Tibial nerve (tissue), 4 donors: ENCODE results near the gene ASTN2. TPM values are rescaled to one million over a fixed set of nuclear protein-coding genes. Genes with fewer than 3 reads are reported as not detected.

Experiments
- DNase-seq, 2 donors: peaks; one replicate each; pipeline ENCODE4 v3.0.0-alpha.2; 2019; ENCODE audit warnings: low spot score in 2 of 2
- H3K27ac ChIP-seq, 4 donors: fragments of 200-600 bp; sonication (generic) in 3 of 4; one replicate each; pipeline ENCODE4 v1.5.1; 2017 to 2019; ENCODE audit warnings: mild to moderate bottlenecking in 1 of 4
- H3K27me3 ChIP-seq, 2 donors: fragments of 200-600 bp; sonication (generic) in 1 of 2; one replicate each; pipeline versions ENCODE4 v1.5.1 to v1.6.0; 2017 to 2019
- H3K36me3 ChIP-seq, 3 donors: fragments of 200-600 bp; sonication (generic); one replicate each; pipeline ENCODE4 v1.5.1; 2018 to 2019
- H3K4me1 ChIP-seq, 4 donors: fragments of 200-600 bp; sonication (generic) in 3 of 4; one replicate each; pipeline ENCODE4 v1.5.1; 2017 to 2019
- H3K4me3 ChIP-seq, 4 donors: fragments of 200-600 bp; sonication (generic) in 3 of 4; one replicate each; pipeline ENCODE4 v1.5.1; 2017 to 2019; ENCODE audit warnings: mild to moderate bottlenecking in 1 of 4, moderate library complexity in 1 of 4
- H3K9me3 ChIP-seq, 4 donors: fragments of 200-600 bp; sonication (generic) in 3 of 4; one replicate each; pipeline ENCODE4 v1.5.1; 2017 to 2019
- EP300 ChIP-seq, 2 donors: sonication (generic); formaldehyde crosslinking; IDR thresholded peaks; one replicate each; pipeline ENCODE4 v1.6.1; 2017; ENCODE audit warnings: antibody characterized with exemption in 2 of 2, mild to moderate bottlenecking in 1 of 2
- POLR2A ChIP-seq, 2 donors: fragments of 450-650 bp; IDR thresholded peaks; one replicate each; pipeline ENCODE4 v1.6.1; 2017; ENCODE audit warnings: antibody characterized with exemption in 2 of 2, mild to moderate bottlenecking in 2 of 2, moderate library complexity in 2 of 2
- WGBS, 2 donors: methylation state at CpG; one replicate each; pipeline ENCODE4 v1.1.5; 2018; 5-methylcytosine and 5-hydroxymethylcytosine counted together
- total RNA-seq, 4 donors: library from RNA; depleted of rRNA; stranded (reverse); fragments of >200 nt; gene quantifications; one replicate each; pipeline ENCODE4 v1.1.0, GENCODE V29; 2016
- TF ChIP-seq, protein P1 (sequence below), 5 experiments: fragments of 200-600 bp in 3 of 5; fragments of 450-650 bp in 2 of 5; sonication (generic) in 3 of 5; IDR thresholded peaks; one replicate each; pipeline ENCODE4 v1.5.1; 2016 to 2019; ENCODE audit warnings: antibody characterized with exemption in 5 of 5, mild to moderate bottlenecking in 3 of 5, moderate library complexity in 2 of 5

The ASTN2 gene
- total RNA-seq, 4 donors from 2014 or later, result 9.0 to 14.9 (median 12.3) TPM

DNA sequence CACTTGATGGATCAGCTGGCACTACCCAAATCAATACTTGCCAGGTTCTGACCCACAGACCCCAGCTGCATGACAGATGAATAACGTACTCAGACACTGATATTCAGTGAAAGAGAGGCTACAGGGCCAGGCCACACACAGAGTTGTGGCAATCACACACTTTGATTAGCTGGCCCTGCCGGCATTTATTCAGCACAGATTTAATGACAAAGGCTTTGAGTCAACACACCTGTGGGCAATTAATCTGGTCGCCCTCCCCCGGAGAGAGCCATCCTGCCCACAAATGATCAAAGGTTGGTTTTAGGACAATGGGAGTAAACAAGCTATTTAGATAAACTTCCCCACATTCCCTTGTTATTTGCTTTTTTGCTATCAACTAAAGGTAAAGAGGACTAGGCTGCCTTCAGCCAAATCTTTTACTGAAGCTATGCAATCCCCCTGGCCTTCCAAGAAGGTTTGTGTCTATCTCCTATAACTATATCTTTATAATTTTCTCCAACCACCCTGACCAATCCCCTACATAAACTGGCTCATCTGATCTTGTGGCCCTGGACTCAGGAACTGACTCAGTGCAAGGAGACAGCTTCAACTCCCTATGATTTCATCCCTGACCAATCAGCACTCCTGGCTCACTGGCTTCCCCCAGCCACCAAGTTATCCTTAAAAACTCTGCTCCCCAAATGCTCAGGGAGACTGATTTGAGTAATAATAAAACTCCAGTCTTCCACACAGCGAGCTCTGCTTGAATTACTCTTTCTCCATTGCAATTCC lies 740.5 kb downstream of the ASTN2 start:
- Histone ChIP-seq H3K4me1 (no peaks in the 10 kb centered on the region), H3K4me3 (no peak overlapping the region), H3K27ac (no peak overlapping the region), H3K36me3 (peaks cover 0 to 13% (median 0%) of the 10 kb centered on the region in 3 donors), H3K9me3 (peaks cover 0 to 14% (median 0%) of the 10 kb centered on the region in 4 donors), H3K27me3 (no peaks in the 10 kb centered on the region)
- WGBS, 2 donors, result 84 to 91% methylated on average over 5 of the region's 5 CpGs
- TF ChIP-seq, protein P1, sequence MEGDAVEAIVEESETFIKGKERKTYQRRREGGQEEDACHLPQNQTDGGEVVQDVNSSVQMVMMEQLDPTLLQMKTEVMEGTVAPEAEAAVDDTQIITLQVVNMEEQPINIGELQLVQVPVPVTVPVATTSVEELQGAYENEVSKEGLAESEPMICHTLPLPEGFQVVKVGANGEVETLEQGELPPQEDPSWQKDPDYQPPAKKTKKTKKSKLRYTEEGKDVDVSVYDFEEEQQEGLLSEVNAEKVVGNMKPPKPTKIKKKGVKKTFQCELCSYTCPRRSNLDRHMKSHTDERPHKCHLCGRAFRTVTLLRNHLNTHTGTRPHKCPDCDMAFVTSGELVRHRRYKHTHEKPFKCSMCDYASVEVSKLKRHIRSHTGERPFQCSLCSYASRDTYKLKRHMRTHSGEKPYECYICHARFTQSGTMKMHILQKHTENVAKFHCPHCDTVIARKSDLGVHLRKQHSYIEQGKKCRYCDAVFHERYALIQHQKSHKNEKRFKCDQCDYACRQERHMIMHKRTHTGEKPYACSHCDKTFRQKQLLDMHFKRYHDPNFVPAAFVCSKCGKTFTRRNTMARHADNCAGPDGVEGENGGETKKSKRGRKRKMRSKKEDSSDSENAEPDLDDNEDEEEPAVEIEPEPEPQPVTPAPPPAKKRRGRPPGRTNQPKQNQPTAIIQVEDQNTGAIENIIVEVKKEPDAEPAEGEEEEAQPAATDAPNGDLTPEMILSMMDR (IDR thresholded peaks at IDR 0.05), result no peak
- no peak for TF ChIP-seq EP300 (IDR thresholded peaks at IDR 0.05)
- TF ChIP-seq POLR2A (IDR thresholded peaks at IDR 0.05), result no peak
- DNase-seq, result no peak

DNA sequence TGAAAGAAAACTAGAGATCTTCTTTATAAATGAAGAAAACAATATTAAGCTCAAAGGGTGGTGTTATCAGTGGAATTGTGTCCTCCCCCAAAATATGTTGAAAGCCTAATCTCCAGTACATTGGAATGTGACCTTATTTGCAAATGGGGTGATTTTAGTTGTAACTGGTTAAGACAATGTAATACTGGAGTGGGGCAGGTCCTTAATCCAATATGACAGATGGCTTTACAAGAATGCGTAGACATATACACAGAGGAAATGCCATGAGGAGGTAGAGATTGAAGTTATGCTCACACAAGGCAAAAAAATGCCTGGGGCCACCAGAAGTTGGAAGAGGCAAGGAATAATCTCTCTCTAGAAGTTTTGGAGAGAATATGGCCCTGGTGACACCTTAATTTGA lies 741.5 kb downstream of the ASTN2 start:
- 42 to 87% methylated on average over 1 of the region's 1 CpG for WGBS, 2 donors

DNA sequence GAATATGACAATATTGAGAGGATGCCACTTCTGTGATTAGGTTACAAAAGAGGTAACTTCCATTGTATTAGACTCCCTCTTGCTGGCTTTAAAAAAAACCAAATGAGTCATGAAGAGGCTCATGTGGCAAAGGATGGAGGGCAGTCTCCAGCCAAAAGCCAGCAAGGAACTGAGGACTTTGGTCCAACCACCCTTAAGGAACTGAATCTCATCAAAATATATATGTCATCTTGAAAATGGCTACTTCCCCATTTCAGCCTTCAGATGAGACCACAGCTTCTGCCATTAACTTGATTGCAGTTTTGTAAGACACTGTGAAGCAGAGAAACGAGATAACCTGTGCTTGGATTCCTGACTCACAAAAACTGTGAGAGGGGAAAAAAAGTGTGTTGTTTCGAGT lies 743.3 kb downstream of the ASTN2 start:
- WGBS, 2 donors, result 81% methylated on average over 2 of the region's 2 CpGs
- DNase-seq, result no peak

More for the DNA sequence above, 741.5 kb downstream of the ASTN2 start:
- H3K4me1 ChIP-seq, result no peaks in the 10 kb centered on the region
- TF ChIP-seq, protein P1 (IDR thresholded peaks at IDR 0.05), result no peak
- TF ChIP-seq EP300 (IDR thresholded peaks at IDR 0.05), result no peak
- no peak for TF ChIP-seq POLR2A (IDR thresholded peaks at IDR 0.05)
- no peak overlapping the region for H3K27ac ChIP-seq
- H3K27me3 ChIP-seq, result no peaks in the 10 kb centered on the region
- H3K9me3 ChIP-seq, result peaks cover 0 to 14% (median 0%) of the 10 kb centered on the region in 4 donors
- H3K36me3 ChIP-seq, result peaks cover 0 to 13% (median 0%) of the 10 kb centered on the region in 3 donors
- no peak overlapping the region for H3K4me3 ChIP-seq
- DNase-seq, result no peak

DNA sequence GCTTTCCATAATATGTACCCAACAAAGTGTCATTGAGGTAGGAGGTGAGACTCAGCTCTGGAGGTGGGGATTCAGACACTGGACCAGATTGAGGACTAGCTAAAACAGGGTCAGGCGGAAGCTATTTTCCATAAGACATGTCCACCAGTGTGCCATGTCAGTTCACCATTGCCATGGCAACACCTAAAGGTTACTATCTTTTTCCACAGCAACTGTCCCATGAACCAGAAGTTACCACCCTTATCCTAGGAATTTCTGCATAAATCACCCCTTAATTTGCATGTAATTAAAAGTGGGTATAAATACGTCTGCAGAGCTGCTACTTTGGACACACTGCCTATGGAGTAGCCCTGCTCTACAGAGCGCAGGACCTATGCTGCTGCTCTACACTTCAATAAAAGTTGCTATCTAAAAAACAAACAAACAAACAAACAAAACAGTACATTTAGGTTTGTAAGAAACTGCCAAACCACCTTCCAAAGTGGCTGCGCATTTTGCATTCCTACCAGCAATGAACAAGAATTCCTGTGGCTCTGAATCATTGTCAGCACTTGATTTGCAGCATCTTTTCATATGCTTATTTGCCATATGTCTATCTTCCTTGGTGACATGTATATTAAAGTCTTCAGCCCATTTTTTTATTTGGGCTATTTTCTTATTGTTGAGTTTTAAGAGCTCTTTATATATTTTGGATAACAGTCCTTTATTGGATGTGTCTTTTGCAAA lies 745.7 kb downstream of the ASTN2 start:
- peaks cover 0 to 17% (median 0%) of the 10 kb centered on the region in 4 donors for H3K4me1 ChIP-seq
- 87 to 92% methylated on average over 4 of the region's 4 CpGs for WGBS, 2 donors
- DNase-seq, result no peak
- H3K27ac ChIP-seq, result no peak overlapping the region
- H3K36me3 ChIP-seq, result peaks cover 0 to 8% (median 0%) of the 10 kb centered on the region in 3 donors
- TF ChIP-seq POLR2A (IDR thresholded peaks at IDR 0.05) (no peak), EP300 (IDR thresholded peaks at IDR 0.05) (no peak)
- TF ChIP-seq, protein P1 (IDR thresholded peaks at IDR 0.05), result no peak
- no peak overlapping the region for H3K4me3 ChIP-seq
- no peaks in the 10 kb centered on the region for H3K27me3 ChIP-seq
- H3K9me3 ChIP-seq, result peaks cover 0 to 14% (median 0%) of the 10 kb centered on the region in 4 donors

More for the DNA sequence above, 743.3 kb downstream of the ASTN2 start:
- Histone ChIP-seq H3K27me3 (no peaks in the 10 kb centered on the region), H3K36me3 (peaks cover 0 to 13% (median 0%) of the 10 kb centered on the region in 3 donors), H3K27ac (no peak overlapping the region), H3K4me3 (no peak overlapping the region), H3K4me1 (no peaks in the 10 kb centered on the region), H3K9me3 (peaks cover 0 to 14% (median 0%) of the 10 kb centered on the region in 4 donors)
- TF ChIP-seq POLR2A (IDR thresholded peaks at IDR 0.05) (no peak), EP300 (IDR thresholded peaks at IDR 0.05) (no peak)
- TF ChIP-seq, protein P1 (IDR thresholded peaks at IDR 0.05), result no peak

DNA sequence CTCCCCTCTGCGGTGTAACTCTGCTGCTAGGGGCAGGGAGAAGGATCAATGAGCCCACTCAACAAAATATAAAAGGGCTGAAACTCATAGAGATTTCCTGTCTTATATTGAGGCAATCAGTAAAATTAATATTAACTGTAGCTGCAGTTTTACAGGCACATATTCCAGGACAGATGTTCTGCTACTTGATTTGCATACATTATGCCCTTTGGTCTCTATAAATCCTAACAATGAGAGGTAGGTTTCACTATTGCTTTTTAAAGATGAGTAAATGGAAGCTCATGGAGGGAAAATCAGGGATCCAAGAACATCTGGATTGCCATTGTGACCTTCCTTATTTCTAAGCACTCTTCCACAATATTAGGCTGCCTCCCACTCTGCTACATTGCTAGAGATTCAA lies 751.3 kb downstream of the ASTN2 start:
- TF ChIP-seq POLR2A (IDR thresholded peaks at IDR 0.05) (no peak), EP300 (IDR thresholded peaks at IDR 0.05) (no peak)
- TF ChIP-seq, protein P1 (IDR thresholded peaks at IDR 0.05), result no peak
- Histone ChIP-seq H3K27ac (peak overlapping the region in 2 of 4 donors; percentile 9 to 88), H3K9me3 (no peaks in the 10 kb centered on the region), H3K36me3 (no peaks in the 10 kb centered on the region), H3K27me3 (no peaks in the 10 kb centered on the region), H3K4me3 (no peak overlapping the region), H3K4me1 (peaks cover 0 to 45% (median 0%) of the 10 kb centered on the region in 4 donors)
- DNase-seq, result no peak
- 91 to 100% methylated on average over 1 of the region's 1 CpG for WGBS, 2 donors
